Osteocyte (in vitro differentiated cells): Measurements from ENCODE around the gene RCSD1. TPM values are rescaled to one million over a fixed set of nuclear protein-coding genes. Genes with fewer than 3 reads are reported as not detected.

Source experiments
- DNase-seq: peaks from one replicate; pipeline ENCODE4 v3.0.0; 2021; ENCODE audit warnings: mixed read lengths; ENCODE audit not compliant: unreplicated experiment; ENCODE audit errors: extremely low spot score
- H3K27ac Mint-ChIP-seq: one replicate; pipeline ENCODE4 v1.8.0; 2021; ENCODE audit warnings: mild to moderate bottlenecking, mixed read lengths; ENCODE audit not compliant: unreplicated experiment
- H3K27me3 Mint-ChIP-seq: one replicate; pipeline ENCODE4 v1.8.0; 2021; ENCODE audit warnings: mixed read lengths; ENCODE audit not compliant: unreplicated experiment
- H3K36me3 Mint-ChIP-seq: one replicate; pipeline ENCODE4 v1.8.0; 2021; ENCODE audit warnings: mixed read lengths; ENCODE audit not compliant: unreplicated experiment
- H3K4me1 Mint-ChIP-seq: one replicate; pipeline ENCODE4 v1.8.0; 2021; ENCODE audit warnings: mixed read lengths; ENCODE audit not compliant: unreplicated experiment
- H3K4me3 Mint-ChIP-seq: one replicate; pipeline ENCODE4 v1.8.0; 2021; ENCODE audit warnings: mild to moderate bottlenecking, moderate library complexity, mixed read lengths; ENCODE audit not compliant: unreplicated experiment
- H3K9me3 Mint-ChIP-seq: one replicate; pipeline ENCODE4 v1.8.0; 2021; ENCODE audit warnings: mixed read lengths; ENCODE audit not compliant: unreplicated experiment
- CTCF ChIP-seq: fragments of 200-600 bp; sonication (generic); IDR thresholded peaks from 2 replicates; pipeline ENCODE4 v1.5.0; 2021; ENCODE audit warnings: antibody characterized with exemption, mild to moderate bottlenecking, moderate library complexity
- total RNA-seq: library from RNA; stranded (reverse); gene quantifications from 2 replicates; pipeline ENCODE4 v1.2.1, GENCODE V29; 2021

RCSD1 gene
- total RNA-seq, 1 donor from 2014 or later = not detected

GRCh38 chr1:167689567-167689920 lies 59.5 kb downstream of the RCSD1 start:
- Mint-ChIP-seq H3K36me3 (no peaks in the 10 kb centered on the region), H3K27ac (no peak overlapping the region), H3K4me1 (no peaks in the 10 kb centered on the region), H3K9me3 (no peaks in the 10 kb centered on the region), H3K4me3 (no peak overlapping the region), H3K27me3 (peaks cover 14% of the 10 kb centered on the region)
- TF ChIP-seq CTCF = no peak
- DNase-seq = no peak

GRCh38 chr1:167690053-167690452 lies 60.0 kb downstream of the RCSD1 start:
- DNase-seq = no peak
- no peak overlapping the region for H3K4me3 Mint-ChIP-seq
- H3K9me3 Mint-ChIP-seq = no peaks in the 10 kb centered on the region
- no peaks in the 10 kb centered on the region for H3K36me3 Mint-ChIP-seq
- no peak overlapping the region for H3K27ac Mint-ChIP-seq
- TF ChIP-seq CTCF = no peak
- H3K27me3 Mint-ChIP-seq = peaks cover 14% of the 10 kb centered on the region
- H3K4me1 Mint-ChIP-seq = peaks cover 4% of the 10 kb centered on the region

GRCh38 chr1:167693425-167694045 lies 63.5 kb downstream of the RCSD1 start:
- H3K27ac Mint-ChIP-seq = no peak overlapping the region
- H3K9me3 Mint-ChIP-seq = no peaks in the 10 kb centered on the region
- H3K27me3 Mint-ChIP-seq = peaks cover 12% of the 10 kb centered on the region
- H3K4me3 Mint-ChIP-seq = no peak overlapping the region
- no peak for DNase-seq
- TF ChIP-seq CTCF = no peak
- H3K36me3 Mint-ChIP-seq = no peaks in the 10 kb centered on the region
- H3K4me1 Mint-ChIP-seq = peaks cover 6% of the 10 kb centered on the region

GRCh38 chr1:167694691-167695090 lies 64.7 kb downstream of the RCSD1 start:
- no peak for TF ChIP-seq CTCF
- Mint-ChIP-seq H3K4me3 (no peak overlapping the region), H3K9me3 (no peaks in the 10 kb centered on the region), H3K27ac (no peak overlapping the region), H3K36me3 (no peaks in the 10 kb centered on the region), H3K4me1 (peaks cover 6% of the 10 kb centered on the region), H3K27me3 (peaks cover 6% of the 10 kb centered on the region)
- DNase-seq = no peak

GRCh38 chr1:167695147-167695546 lies 65.1 kb downstream of the RCSD1 start:
- TF ChIP-seq CTCF = no peak
- peaks cover 6% of the 10 kb centered on the region for H3K4me1 Mint-ChIP-seq
- H3K9me3 Mint-ChIP-seq = no peaks in the 10 kb centered on the region
- peaks cover 3% of the 10 kb centered on the region for H3K27me3 Mint-ChIP-seq
- no peak overlapping the region for H3K27ac Mint-ChIP-seq
- no peak for DNase-seq
- H3K4me3 Mint-ChIP-seq = no peak overlapping the region
- no peaks in the 10 kb centered on the region for H3K36me3 Mint-ChIP-seq
